ENCODE data around the gene IGDCC3. TPM values are rescaled to one million over a fixed set of nuclear protein-coding genes. Genes with fewer than 3 reads are reported as not detected.

IGDCC3 gene
- total RNA-seq, 1 experiment from 2014 or later = 53.5 TPM

GRCh38 chr15:65355173-65355987 lies 22.4 kb downstream of the IGDCC3 start (continued):
- no peak for TF ChIP-seq ZBTB43 (CRISPR knock-in tag; IDR thresholded peaks at IDR 0.05)
- TF ChIP-seq MLX (CRISPR knock-in tag; IDR thresholded peaks at IDR 0.05) = no peak
- TF ChIP-seq NR2C2 (CRISPR knock-in tag; IDR thresholded peaks at IDR 0.05) = no peak
- no peak for TF ChIP-seq ZNF263 (CRISPR knock-in tag; IDR thresholded peaks at IDR 0.05; ENCODE audit: low read depth)
- TF ChIP-seq ZNF317 (CRISPR knock-in tag; IDR thresholded peaks at IDR 0.05; ENCODE audit: borderline replicate concordance, low read depth) = 0 out of 2 replicates have a peak, but pooled peaks have one; percentile 9
- no peak for TF ChIP-seq NFYB (CRISPR knock-in tag; conservative IDR thresholded peaks at IDR 0.05; ENCODE audit: low read depth)
- TF ChIP-seq TP53 (CRISPR knock-in tag; IDR thresholded peaks at IDR 0.05) = peak; percentile 66; the same call in 1 of the 2 replicates
- no peak for TF ChIP-seq ZSCAN18 (CRISPR knock-in tag; IDR thresholded peaks at IDR 0.05)
- 0 out of 2 replicates have a peak, but pooled peaks have one; percentile 33 for TF ChIP-seq ELF4 (CRISPR knock-in tag; IDR thresholded peaks at IDR 0.05; ENCODE audit: low read depth)
- TF ChIP-seq PRRX2 (CRISPR knock-in tag; IDR thresholded peaks at IDR 0.05) = no peak
- TF ChIP-seq NFATC4 (CRISPR knock-in tag; IDR thresholded peaks at IDR 0.05) = no peak
- TF ChIP-seq JAZF1 (CRISPR knock-in tag; IDR thresholded peaks at IDR 0.05) = no peak
- peak; percentile 71; the same call in 1 of the 2 replicates for TF ChIP-seq E2F5 (CRISPR knock-in tag; IDR thresholded peaks at IDR 0.05)
- TF ChIP-seq FOXK1 (CRISPR knock-in tag; IDR thresholded peaks at IDR 0.05) = no peak
- TF ChIP-seq TEAD4 (CRISPR knock-in tag; IDR thresholded peaks at IDR 0.05) = no peak
- no peak for TF ChIP-seq MYBL2 (CRISPR knock-in tag; IDR thresholded peaks at IDR 0.05)
- no peak for TF ChIP-seq AR (CRISPR knock-in tag; IDR thresholded peaks at IDR 0.05)
- no peak for TF ChIP-seq ATF1 (CRISPR knock-in tag; IDR thresholded peaks at IDR 0.05)
- TF ChIP-seq GABPB1 (CRISPR knock-in tag; IDR thresholded peaks at IDR 0.05) = no peak
- no peak for TF ChIP-seq RELA (CRISPR knock-in tag; IDR thresholded peaks at IDR 0.05; ENCODE audit: borderline replicate concordance)
- no peak for TF ChIP-seq ZNF512 (CRISPR knock-in tag; IDR thresholded peaks at IDR 0.05; ENCODE audit: borderline replicate concordance)
- TF ChIP-seq ZNF281 (CRISPR knock-in tag; IDR thresholded peaks at IDR 0.05) = no peak
